HS-27A (cell line): ENCODE measurements around the gene ASCC1.
A peak's percentile ranks its signal among the peaks of the same experiment; 100 is the strongest.
"Not testable (repeated sequence)": the region's sequence is repeated elsewhere in the genome, so short reads cannot be mapped to it uniquely, and the experiment has no call there.

Experiments used
- DNase-seq: peaks from one replicate; pipeline ENCODE4 v3.0.0-alpha.2; 2012; ENCODE audit warnings: low read depth, missing footprints

Gene ASCC1

DNA sequence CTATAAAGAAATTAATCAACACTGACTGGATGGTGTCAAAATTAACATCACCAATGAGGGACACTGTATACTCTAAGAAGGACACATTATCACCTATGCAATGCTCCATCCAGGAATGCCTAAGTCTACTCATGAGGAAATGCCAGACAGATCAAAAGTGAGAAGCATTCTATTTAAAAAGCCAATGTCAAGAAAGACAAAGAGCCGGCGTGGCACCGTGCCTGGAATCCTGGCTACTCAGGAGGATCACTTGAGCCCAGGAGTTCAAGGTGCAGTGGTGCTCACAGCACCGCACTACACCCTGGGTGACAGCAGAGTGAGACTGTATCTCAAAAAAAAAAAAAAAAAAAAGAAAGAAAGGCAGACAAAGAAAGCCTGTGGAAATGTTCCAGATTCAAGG, 45.8 kb downstream of the ASCC1 start:
- DNase-seq: no peak

GRCh38 chr10:72167118-72167517, 49.0 kb downstream of the ASCC1 start:
- DNase-seq: no peak

- DNase-seq: no peak
Observed at GRCh38 chr10:72164617-72165016, 51.5 kb downstream of the ASCC1 start.

GRCh38 chr10:72162978-72163377, 53.1 kb downstream of the ASCC1 start:
- DNase-seq: no peak

DNA sequence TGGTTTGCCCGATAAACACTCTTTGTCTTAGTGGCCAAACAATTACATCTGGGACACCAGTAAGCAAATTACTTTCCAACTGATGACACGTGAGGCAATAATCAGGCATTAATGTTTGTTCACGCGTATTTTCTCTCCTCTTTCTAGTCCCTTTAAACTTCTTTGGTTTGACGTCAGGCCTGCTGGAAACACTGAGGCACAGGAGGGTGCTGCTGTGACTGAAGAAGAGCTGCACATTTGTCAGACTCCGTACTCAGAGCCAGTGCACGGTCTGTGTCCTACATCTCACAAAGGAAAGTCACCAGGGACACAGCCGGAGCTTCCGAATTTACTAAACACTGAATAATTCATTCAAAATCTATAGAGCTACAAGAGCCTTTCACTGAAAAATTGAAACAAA, 57.9 kb downstream of the ASCC1 start:
- no peak for DNase-seq

DNA sequence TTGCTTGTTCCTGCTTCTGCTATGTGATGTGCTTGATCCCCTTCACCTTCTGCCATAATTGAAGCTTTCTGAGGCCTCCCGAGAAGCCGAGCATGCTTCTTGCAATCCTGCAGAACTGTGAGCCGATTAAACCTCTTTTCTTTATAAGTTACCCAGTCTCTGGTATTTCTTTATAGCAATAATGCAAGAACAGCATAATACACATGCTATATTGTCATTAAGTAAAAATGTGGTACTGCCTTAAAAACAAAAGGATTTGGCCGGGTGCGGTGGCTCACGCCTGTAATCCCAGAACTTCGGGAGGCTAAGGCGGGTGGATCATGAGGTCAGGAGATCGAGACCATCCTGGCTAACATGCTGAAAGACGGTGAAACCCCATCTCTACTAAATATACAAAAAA, 59.9 kb downstream of the ASCC1 start:
- no peak for DNase-seq

DNA sequence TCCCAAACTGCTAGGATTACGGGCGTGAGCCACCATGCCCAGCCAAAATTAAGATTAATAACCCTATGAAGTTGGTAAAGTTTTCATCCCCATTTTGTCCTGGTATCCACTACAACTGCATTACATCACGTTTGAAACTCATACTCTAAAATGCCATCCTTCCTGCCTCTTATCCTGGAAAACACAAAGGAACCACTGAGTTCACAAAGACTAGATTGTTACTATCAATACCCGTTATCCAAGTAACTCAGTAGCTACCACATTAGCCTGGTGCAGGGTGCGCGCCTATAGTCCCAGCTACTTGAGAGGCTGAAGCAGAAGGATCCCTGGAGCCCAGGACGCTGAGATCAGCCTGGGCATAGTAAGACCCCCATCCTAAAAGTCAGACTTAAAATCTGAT, 63.8 kb downstream of the ASCC1 start:
- no peak for DNase-seq

- not testable (repeated sequence) for DNase-seq
Observed at GRCh38 chr10:72150746-72151478, 65.2 kb downstream of the ASCC1 start.

GRCh38 chr10:72147324-72147584, 68.8 kb downstream of the ASCC1 start:
- not testable (repeated sequence) for DNase-seq

DNA sequence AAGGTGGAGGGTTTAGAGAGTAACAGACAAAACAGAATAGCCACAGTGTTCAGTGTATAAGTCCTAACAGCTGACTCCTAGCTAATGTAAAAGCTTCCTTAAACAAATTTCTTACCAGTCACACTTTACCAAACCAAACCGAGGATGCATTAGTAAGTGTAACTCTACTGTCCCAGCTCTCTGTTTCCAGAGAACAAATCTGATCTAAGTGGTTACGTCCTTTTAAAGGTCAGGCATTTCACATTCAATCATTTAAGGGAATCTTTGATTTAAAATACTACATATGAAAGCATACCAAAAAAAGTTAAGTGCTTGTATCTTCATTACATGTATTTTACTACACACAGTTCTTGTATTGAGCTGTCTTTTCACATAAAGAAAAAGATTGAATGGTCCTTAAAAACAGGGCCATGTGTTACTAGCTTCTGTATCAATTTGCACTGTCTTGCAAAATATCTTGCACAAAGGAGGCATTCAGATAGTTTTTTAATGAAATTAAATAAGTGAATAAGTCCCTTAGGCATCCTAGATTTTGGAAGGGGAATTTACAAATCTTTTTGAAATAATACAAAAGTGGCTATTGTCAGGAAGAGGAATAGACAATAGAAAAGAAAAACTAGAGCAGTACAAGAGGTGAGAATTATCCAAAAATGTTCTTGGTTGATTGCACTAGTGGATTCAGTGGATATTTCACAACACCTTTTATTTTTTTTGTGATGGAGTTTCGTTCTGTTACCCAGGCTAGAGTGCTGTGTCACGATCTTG, 69.3 kb downstream of the ASCC1 start:
- no peak for DNase-seq

GRCh38 chr10:72146071-72146470, 70.0 kb downstream of the ASCC1 start:
- DNase-seq: no peak

DNA sequence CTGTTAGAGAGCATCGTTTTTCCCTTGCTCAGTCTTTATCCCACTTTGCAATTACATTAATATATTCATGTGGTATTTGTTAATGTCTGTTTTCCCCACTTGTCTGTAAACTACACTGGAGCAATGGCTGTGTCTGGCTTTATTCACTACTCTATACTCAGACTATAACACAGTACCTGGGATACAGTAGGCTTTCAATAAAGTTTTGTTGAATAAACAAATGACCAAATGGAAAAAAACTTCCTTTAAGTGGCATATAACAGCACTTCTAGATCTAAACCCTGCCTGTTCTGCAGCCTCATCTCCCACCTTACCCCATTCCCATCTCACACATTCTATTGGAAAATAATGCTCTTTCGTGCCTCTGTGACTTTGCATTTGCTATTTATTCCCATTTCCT, 70.4 kb downstream of the ASCC1 start:
- no peak for DNase-seq

- DNase-seq: no peak
Observed at GRCh38 chr10:72140850-72141249, 75.2 kb downstream of the ASCC1 start.

DNA sequence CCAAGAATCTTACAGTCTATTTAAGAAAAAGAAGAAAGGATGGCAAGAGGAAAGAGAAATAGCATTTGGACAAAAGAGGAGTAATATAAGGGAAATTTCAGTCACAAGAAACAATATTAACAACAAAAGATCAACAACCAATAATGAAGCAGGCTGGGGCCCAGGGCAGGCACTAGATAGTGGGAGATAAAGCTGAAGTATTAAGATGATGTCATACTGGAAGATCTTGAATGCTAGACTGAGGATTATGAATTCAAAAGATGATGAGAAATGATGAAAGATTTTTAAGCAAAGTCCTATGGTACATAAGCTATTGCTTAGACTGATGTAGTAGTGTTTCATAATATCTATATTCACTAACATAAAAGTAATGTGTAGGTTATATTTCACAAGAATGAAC, 75.9 kb downstream of the ASCC1 start:
- no peak for DNase-seq

DNA sequence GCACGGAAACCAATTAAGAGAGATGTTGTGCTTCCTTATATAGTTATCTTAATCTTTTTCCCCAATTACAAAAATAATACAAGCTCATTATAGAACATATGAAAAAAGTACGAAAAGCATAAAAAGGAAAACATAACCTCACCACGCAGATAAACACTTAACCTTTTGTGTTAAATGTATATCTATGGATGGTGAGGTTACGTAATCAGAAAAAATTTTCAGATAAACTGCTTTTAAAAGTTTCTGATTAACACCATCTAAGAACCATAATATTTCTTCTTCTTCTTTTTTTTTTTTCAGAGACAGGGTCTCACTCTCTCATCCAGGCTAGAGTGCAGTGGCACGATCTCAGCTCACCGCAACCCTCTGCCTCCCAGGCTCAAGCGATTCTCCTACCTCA, 78.5 kb downstream of the ASCC1 start:
- DNase-seq: no peak

- DNase-seq: not testable (repeated sequence)
Observed at GRCh38 chr10:72136225-72136624, 79.9 kb downstream of the ASCC1 start.

DNA sequence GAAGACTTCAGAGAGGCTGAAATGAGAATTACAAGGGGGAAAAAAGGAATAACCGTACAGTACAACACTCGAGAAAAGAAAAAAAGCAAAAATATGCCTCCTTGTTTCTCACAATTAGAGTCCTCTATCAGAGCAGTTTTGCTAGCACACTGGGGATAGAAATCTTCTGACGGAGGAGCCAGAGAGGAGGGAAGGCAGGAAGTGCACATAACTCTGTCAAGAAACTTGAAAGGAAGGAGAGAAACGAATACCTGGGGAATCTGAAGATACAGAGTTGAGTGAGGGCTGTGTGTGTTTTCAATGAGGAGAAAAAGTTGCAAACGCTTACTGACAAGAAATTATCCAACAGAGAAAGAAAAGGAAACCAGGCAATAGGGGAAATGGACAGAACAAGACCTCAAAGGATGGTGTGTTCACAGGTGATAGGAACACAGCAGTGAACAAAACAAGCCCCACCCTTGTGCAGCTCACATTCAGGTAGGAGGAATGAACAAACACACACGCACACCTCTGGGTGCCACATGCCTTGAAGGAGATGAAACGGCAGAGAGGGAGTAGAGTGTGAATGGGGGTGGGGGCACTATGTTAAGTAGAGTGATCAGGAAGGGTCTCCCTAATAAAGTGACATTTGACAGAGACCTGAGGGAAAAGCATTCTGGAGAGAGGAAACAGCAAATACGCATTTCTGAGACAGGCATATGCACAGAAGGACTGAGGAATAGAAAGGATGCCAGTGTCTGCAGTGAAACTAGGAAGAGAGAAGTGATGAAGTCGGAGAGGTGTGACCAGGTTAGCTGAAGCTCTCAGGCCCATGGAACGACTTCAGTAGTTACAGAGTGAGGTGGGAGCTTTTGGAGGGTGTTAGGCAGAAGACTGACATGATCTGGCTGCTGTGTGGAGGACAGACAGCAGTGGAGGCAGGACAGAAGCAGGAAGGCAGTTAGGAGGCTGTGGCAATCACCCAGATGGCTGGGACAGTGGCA, 81.0 kb downstream of the ASCC1 start:
- no peak for DNase-seq

DNA sequence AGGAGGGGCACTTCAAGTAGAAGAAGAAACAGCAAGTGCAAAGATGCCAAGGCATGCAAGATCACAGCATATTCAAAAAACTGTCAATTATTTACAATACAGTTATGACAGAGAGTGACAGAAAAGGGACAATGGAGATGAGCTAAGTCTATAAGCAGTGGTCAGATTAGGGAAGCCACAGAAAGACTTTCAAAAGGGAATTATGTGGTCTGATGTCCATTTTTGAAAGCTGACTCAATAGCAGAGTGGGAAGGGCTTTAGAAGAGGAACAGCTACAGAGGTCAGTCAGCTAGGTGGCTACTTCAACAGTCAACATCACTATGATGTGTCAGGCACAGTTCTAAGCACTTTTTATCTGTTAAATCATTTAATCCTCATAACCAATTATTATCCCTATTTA, 82.6 kb downstream of the ASCC1 start:
- DNase-seq: peak; percentile 12

DNA sequence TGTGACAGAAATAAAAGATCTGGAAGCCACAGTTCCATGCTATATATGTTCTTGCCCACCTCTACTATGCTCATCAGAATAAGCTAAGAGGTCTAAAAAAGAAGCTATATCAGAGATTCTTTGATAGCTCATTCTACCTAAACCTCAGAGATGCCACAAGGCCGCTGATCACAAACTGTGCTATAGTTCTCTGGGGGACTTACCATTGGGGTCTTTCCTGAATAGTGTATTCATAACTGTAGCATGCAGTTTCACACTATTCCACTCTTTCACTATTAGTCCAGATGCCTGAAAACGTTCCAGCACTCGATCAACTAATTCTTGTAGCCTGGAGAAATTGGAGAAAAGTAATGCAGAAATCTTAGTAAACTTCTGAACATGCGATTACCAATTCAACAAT, 83.2 kb downstream of the ASCC1 start:
- DNase-seq: no peak

DNA sequence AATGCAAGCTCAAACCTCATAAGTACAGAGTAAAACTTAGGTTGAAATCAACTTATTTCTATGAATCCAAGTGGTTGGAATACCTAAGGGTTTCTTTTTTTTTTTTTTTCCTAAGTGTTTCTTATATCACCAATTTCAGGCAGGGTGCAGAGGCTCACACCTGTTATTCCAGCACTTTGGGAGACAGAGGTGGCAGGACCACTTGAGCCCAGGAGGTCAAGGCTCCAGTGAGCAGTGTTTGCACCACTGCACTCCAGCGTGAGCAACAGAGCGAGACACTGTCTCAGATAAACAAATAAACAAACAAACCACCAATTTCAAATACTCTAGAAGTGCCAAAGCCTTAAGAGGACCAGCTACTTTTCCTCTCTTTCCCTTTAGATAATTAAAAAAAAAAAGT, 88.5 kb downstream of the ASCC1 start:
- no peak for DNase-seq

DNA sequence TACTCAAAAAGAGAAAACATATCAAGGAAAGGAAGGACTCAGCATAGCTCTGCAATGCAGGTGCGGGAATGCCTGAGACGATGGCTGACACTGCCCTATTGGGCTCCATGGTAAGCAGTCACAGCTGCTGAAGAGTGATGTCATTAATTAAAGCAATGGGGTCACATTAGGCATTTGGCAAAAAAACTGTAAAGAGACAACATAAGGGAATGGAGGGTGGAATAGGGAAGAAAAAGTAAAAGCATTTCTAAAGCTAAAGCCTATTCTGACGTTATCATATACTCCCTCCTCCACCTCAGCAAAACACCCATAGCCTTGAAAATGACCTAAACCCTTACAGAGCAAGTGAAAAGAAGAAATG, 89.2 kb downstream of the ASCC1 start:
- DNase-seq: no peak

GRCh38 chr10:72126184-72126871, 89.7 kb downstream of the ASCC1 start:
- peak; percentile 3 for DNase-seq
